H1 (cell line): ENCODE results near the gene SAMD14. TPM values are rescaled to one million over a fixed set of nuclear protein-coding genes. Genes with fewer than 3 reads are reported as not detected.

Source experiments
- CTCF ChIA-PET: fragments of 300-600 bp; sonication (Branson Sonifier 250); formaldehyde crosslinking; loops from one replicate; lab custom pipeline; 2021; ENCODE audit not compliant: partially characterized antibody; lab: Charles Lee
- POLR2A ChIA-PET: fragments of 300-600 bp; sonication (Branson Sonifier 250); formaldehyde crosslinking; loops from one replicate; lab custom pipeline; 2021; ENCODE audit warnings: inconsistent platforms; ENCODE audit not compliant: partially characterized antibody; lab: Charles Lee
- DNase-seq, 2 experiments: peaks; one replicate each; pipeline versions ENCODE4 v3.0.0 to v3.0.0-alpha.2; 2010 to 2022; ENCODE audit warnings: low spot score in 2 of 2, low read depth in 1 of 2, mixed read lengths in 1 of 2
- FAIRE-seq: peaks from 2 replicates; lab custom pipeline; 2011; peaks lifted over from hg19 to GRCh38; lab: Jason Lieb, UNC
- H2AFZ ChIP-seq: 2 replicates; pipeline ENCODE4 v1.8.1; 2012; ENCODE audit warnings: low read length, inconsistent platforms
- H2AK5ac ChIP-seq: 2 replicates; pipeline ENCODE4 v1.6.1; 2013; ENCODE audit warnings: low read depth, low read length
- H2BK120ac ChIP-seq: replicated peaks from 2 replicates; pipeline ENCODE3; 2013; ENCODE audit warnings: low read depth, low read length, inconsistent platforms
- H2BK12ac ChIP-seq: 2 replicates; pipeline ENCODE4 v1.6.1; 2013; ENCODE audit warnings: low read depth, low read length
- H2BK15ac ChIP-seq: 2 replicates; pipeline ENCODE4 v1.6.1; 2013; ENCODE audit warnings: low read length
- H2BK20ac ChIP-seq: 2 replicates; pipeline ENCODE4 v1.6.1; 2013; ENCODE audit warnings: low read length
- H2BK5ac ChIP-seq: 2 replicates; pipeline ENCODE4 v1.6.1; 2013; ENCODE audit warnings: low read depth, low read length
- H3K14ac ChIP-seq: 2 replicates; pipeline ENCODE4 v1.6.1; 2013; ENCODE audit warnings: inconsistent platforms; ENCODE audit not compliant: insufficient read length
- H3K18ac ChIP-seq: 2 replicates; pipeline ENCODE4 v1.6.1; 2013; ENCODE audit warnings: low read length; ENCODE audit errors: extremely low read depth
- H3K23ac ChIP-seq: 2 replicates; pipeline ENCODE4 v1.6.1; 2013; ENCODE audit warnings: inconsistent platforms; ENCODE audit not compliant: insufficient read length
- H3K23me2 ChIP-seq: 2 replicates; pipeline ENCODE4 v1.6.1; 2013; ENCODE audit warnings: low read depth, low read length
- H3K27ac ChIP-seq: 2 replicates; pipeline ENCODE4 v1.6.1; 2011; ENCODE audit warnings: low read depth, low read length, inconsistent platforms
- H3K27me3 ChIP-seq, 4 experiments: replicated peaks in 1 of 4; 1 replicate in 1 of 4; 2 replicates in 3 of 4; pipeline versions ENCODE4 v1.6.1 to v1.8.1; 2011 to 2013; ENCODE audit warnings: low read length in 3 of 4, mild to moderate bottlenecking in 3 of 4, inconsistent platforms in 2 of 4, mixed read lengths in 2 of 4, moderate library complexity in 1 of 4; ENCODE audit not compliant: control insufficient read depth in 3 of 4, insufficient read depth in 3 of 4; ENCODE audit errors: extremely low read depth in 1 of 4
- H3K36me3 ChIP-seq, 4 experiments: 2 replicates each; pipeline versions ENCODE4 v1.6.1 to v1.8.1; 2011 to 2013; ENCODE audit warnings: mild to moderate bottlenecking in 4 of 4, low read length in 3 of 4, moderate library complexity in 2 of 4, control low read depth in 1 of 4, inconsistent platforms in 1 of 4; ENCODE audit not compliant: insufficient read depth in 4 of 4, control insufficient read depth in 2 of 4
- H3K4ac ChIP-seq: replicated peaks from 2 replicates; pipeline ENCODE3; 2013; ENCODE audit warnings: low read length, low read depth, mixed read lengths, inconsistent platforms; ENCODE audit not compliant: insufficient read length
- H3K4me1 ChIP-seq, 4 experiments: replicated peaks in 1 of 4; 1 replicate in 1 of 4; 2 replicates in 3 of 4; pipeline versions ENCODE4 v1.6.1 to v1.8.1; 2011 to 2013; ENCODE audit warnings: low read length in 3 of 4, inconsistent platforms in 2 of 4, mixed read lengths in 1 of 4; ENCODE audit not compliant: insufficient read depth in 4 of 4, control insufficient read depth in 3 of 4
- H3K4me2 ChIP-seq, 2 experiments: 2 replicates each; pipeline versions ENCODE4 v1.6.1 to v1.8.1; 2011 to 2013; ENCODE audit warnings: low read depth in 2 of 2, low read length in 2 of 2, control low read depth in 1 of 2, inconsistent platforms in 1 of 2, mild to moderate bottlenecking in 1 of 2; ENCODE audit not compliant: insufficient read depth in 1 of 2
- H3K4me3 ChIP-seq, 4 experiments: fragments of 200-600, 300-600 bp in 1 of 4; sonication (generic), shearing (Covaris generic), sonication (Bioruptor Twin) in 1 of 4; 2 replicates each; pipeline versions ENCODE4 v1.5.1 to v1.8.1; 2011 to 2016; ENCODE audit warnings: low read length in 4 of 4, low read depth in 3 of 4, control low read depth in 2 of 4, inconsistent platforms in 2 of 4, mild to moderate bottlenecking in 2 of 4, mixed read lengths in 1 of 4, moderate library complexity in 1 of 4; ENCODE audit not compliant: insufficient read depth in 2 of 4; ENCODE audit errors: extremely low read depth in 1 of 4
- H3K56ac ChIP-seq: replicated peaks from 2 replicates; pipeline ENCODE3; 2013; ENCODE audit warnings: low read depth, mild to moderate bottlenecking, mixed read lengths, low read length, inconsistent platforms; ENCODE audit not compliant: insufficient read length
- H3K79me1 ChIP-seq: 2 replicates; pipeline ENCODE4 v1.6.1; 2013; ENCODE audit warnings: low read depth, low read length, control low read depth
- H3K79me2 ChIP-seq, 2 experiments: 2 replicates each; pipeline versions ENCODE4 v1.6.1 to v1.8.1; 2012 to 2013; ENCODE audit warnings: low read length in 2 of 2, mild to moderate bottlenecking in 2 of 2, inconsistent platforms in 1 of 2; ENCODE audit not compliant: insufficient read depth in 2 of 2, control insufficient read depth in 1 of 2
- H3K9ac ChIP-seq, 4 experiments: replicated peaks in 1 of 4; 1 replicate in 1 of 4; 2 replicates in 3 of 4; pipeline versions ENCODE4 v1.6.1 to v1.8.1; 2011 to 2013; ENCODE audit warnings: low read depth in 3 of 4, low read length in 3 of 4, control low read depth in 2 of 4, mild to moderate bottlenecking in 2 of 4, moderate library complexity in 2 of 4, inconsistent platforms in 1 of 4; ENCODE audit errors: extremely low read depth in 1 of 4
- H3K9me3 ChIP-seq, 2 experiments: 2 replicates each; pipeline versions ENCODE4 v1.6.1 to v1.8.1; 2012 to 2013; ENCODE audit warnings: mild to moderate bottlenecking in 2 of 2, moderate library complexity in 2 of 2, control low read depth in 1 of 2, inconsistent platforms in 1 of 2, low read depth in 1 of 2, low read length in 1 of 2, mixed read lengths in 1 of 2; ENCODE audit not compliant: insufficient read depth in 2 of 2
- H4K20me1 ChIP-seq, 2 experiments: replicated peaks in 1 of 2; 2 replicates each; pipeline versions ENCODE3 to v1.8.1; 2011 to 2013; ENCODE audit warnings: inconsistent platforms in 2 of 2, low read length in 2 of 2, mild to moderate bottlenecking in 1 of 2; ENCODE audit not compliant: insufficient read depth in 2 of 2, control insufficient read depth in 1 of 2
- H4K5ac ChIP-seq: 2 replicates; pipeline ENCODE4 v1.6.1; 2013; ENCODE audit warnings: low read length, low read depth, mixed read lengths, inconsistent platforms; ENCODE audit not compliant: insufficient read length
- H4K8ac ChIP-seq: 2 replicates; pipeline ENCODE4 v1.8.0; 2013; ENCODE audit warnings: mild to moderate bottlenecking, moderate library complexity, low read length, inconsistent platforms; ENCODE audit not compliant: insufficient read depth; ENCODE audit errors: extremely low read depth
- H4K91ac ChIP-seq: replicated peaks from 2 replicates; pipeline ENCODE3; 2013; ENCODE audit warnings: low read length, mixed read lengths, inconsistent platforms; ENCODE audit not compliant: insufficient read length
- CHD2 ChIP-seq: IDR thresholded peaks from 2 replicates; pipeline ENCODE4 v1.6.1; 2012; ENCODE audit warnings: low read length, improper control_type of control experiment
- FOSL1 ChIP-seq: IDR thresholded peaks from 2 replicates; pipeline ENCODE4 v1.6.1; 2011; ENCODE audit warnings: mild to moderate bottlenecking, low read depth, low read length, moderate library complexity; ENCODE audit not compliant: insufficient read depth
- GABPA ChIP-seq: IDR thresholded peaks from 2 replicates; pipeline ENCODE4 v1.6.1; 2011; ENCODE audit warnings: mild to moderate bottlenecking, low read length, moderate library complexity, borderline replicate concordance; ENCODE audit not compliant: insufficient read depth
- GTF2F1 ChIP-seq: IDR thresholded peaks from 2 replicates; pipeline ENCODE4 v1.6.1; 2012; ENCODE audit warnings: low read depth, low read length, improper control_type of control experiment, borderline replicate concordance
- JUN ChIP-seq: IDR thresholded peaks from 2 replicates; pipeline ENCODE4 v1.6.1; 2011; ENCODE audit warnings: low read depth, mild to moderate bottlenecking, improper control_type of control experiment, low read length
- JUND ChIP-seq: IDR thresholded peaks from 2 replicates; pipeline ENCODE4 v1.6.1; 2011; ENCODE audit warnings: mild to moderate bottlenecking, improper control_type of control experiment, low read length
- NRF1 ChIP-seq: IDR thresholded peaks from 2 replicates; pipeline ENCODE4 v1.6.1; 2011; ENCODE audit warnings: mild to moderate bottlenecking, low read depth, low read length, improper control_type of control experiment
- RAD21 ChIP-seq, 2 experiments: IDR thresholded peaks in 1 of 2; conservative IDR thresholded peaks in 1 of 2; 2 replicates each; pipeline ENCODE4 v1.6.1; 2011; ENCODE audit warnings: low read depth in 2 of 2, low read length in 2 of 2, improper control_type of control experiment in 1 of 2, inconsistent platforms in 1 of 2, mild to moderate bottlenecking in 1 of 2, moderate library complexity in 1 of 2
- SUZ12 ChIP-seq: fragments of 200-600 bp; sonication (generic); IDR thresholded peaks from 2 replicates; pipeline ENCODE4 v1.6.1; 2012; ENCODE audit warnings: mild to moderate bottlenecking, inconsistent platforms, low read length, moderate library complexity, mixed read lengths
- TCF12 ChIP-seq: IDR thresholded peaks from 2 replicates; pipeline ENCODE4 v1.6.1; 2011; ENCODE audit warnings: low read depth, mild to moderate bottlenecking, low read length
- TEAD4 ChIP-seq: IDR thresholded peaks from 2 replicates; pipeline ENCODE4 v1.6.1; 2012; ENCODE audit warnings: low read depth, low read length, inconsistent platforms, mixed read lengths
- WGBS, 2 experiments: shearing (Covaris generic) in 1 of 2; methylation state at CpG; one replicate each; pipeline versions ENCODE4 v1.1.6 to v1.1.7; 2013 to 2015; ENCODE audit warnings: low lambda C conversion rate in 2 of 2, mixed read lengths in 2 of 2, inconsistent platforms in 1 of 2, low coverage in 1 of 2, missing lambda C conversion rate in 1 of 2; ENCODE audit not compliant: insufficient replicate concordance in 2 of 2, insufficient coverage in 1 of 2, insufficient read length in 1 of 2; ENCODE audit errors: extremely low coverage in 1 of 2, missing lambda C conversion rate in 1 of 2; 5-methylcytosine and 5-hydroxymethylcytosine counted together
- polyA plus RNA-seq, 7 experiments: library from polyadenylated mRNA; depleted of rRNA in 3 of 7; stranded (reverse) in 5 of 7; unstranded in 2 of 7; fragments of >200 nt in 5 of 7; fragments of 200-250 nt in 2 of 7; gene quantifications; 1 replicate in 5 of 7; 2 replicates in 1 of 7; 4 replicates in 1 of 7; pipeline versions ENCODE4 v1.2.1 to v1.2.3, GENCODE V29; 2011 to 2013; ENCODE audit warnings: missing spikeins in 2 of 7, mixed read lengths in 2 of 7
- total RNA-seq: library from RNA; stranded (reverse); fragmentation: NEBNext Ultra II Directional; extraction: Animal tissue kit (Norgen Biotek cat#: 25700); gene quantifications from 2 replicates; pipeline ENCODE4 v1.2.1, GENCODE V29; 2021
- TF ChIP-seq, protein P1 (sequence below): IDR thresholded peaks from 2 replicates; pipeline ENCODE4 v1.6.1; 2011; ENCODE audit warnings: low read depth, mild to moderate bottlenecking, low read length; ENCODE audit not compliant: insufficient read depth

Gene SAMD14
- total and polyA plus RNA-seq, 2 of the 8 experiments (the other 6 are each of a cell fraction or from before 2014, with no cell fraction given) = 5.7 to 5.8 TPM

DNA sequence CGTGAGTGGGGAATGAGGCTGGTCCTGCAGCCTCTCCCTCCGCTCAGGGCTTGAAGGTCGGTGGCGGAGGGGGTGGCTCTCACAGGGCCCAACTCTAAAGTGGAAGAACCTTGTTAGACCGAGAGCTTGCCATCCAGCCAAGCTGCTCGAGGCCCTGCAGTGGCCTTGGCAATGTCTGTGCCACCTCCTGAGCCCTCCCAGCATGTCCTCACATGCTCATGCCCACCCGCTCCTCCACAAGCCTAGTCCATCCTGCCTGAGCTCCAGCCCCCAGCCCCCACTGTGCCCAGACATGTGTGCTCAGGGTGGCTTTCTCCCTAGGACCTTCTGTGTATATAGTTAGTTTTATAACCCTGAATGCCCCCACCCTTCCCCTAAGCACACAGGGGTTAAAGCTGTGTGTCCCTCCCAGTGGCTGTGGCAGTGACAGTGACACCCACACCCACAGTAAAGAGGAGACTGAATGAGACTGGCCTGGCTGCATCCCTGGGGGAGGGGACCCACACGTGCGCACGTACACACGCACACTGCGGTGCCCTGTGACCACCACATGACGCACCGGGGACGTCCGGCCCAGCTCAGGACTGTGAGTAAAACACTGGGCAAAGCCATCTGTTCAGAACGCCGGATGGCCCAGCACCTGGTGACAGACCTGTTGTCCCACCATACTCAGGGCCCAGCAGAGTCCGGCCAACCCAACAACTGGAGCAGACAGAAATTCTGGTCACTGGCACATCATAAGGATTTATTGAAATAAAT lies 19.2 kb downstream of the SAMD14 start:
- POLR2A ChIA-PET = interaction anchor here (0.9 to 1.6 kb wide), 5 partner anchors 11 to 30 kb away, joined by 3 to 8 read pairs (median 5); no protein-coding TSS in a partner anchor
- Histone ChIP-seq H2BK12ac (no peak overlapping the region), H3K23me2 (no peaks in the 10 kb centered on the region), H3K4me3 (no peak overlapping the region), H3K4me1 (peaks cover 6 to 10% (median 8%) of the 10 kb centered on the region in 4 experiments; a peak in 6 of 7 replicates), H3K79me1 (no peaks in the 10 kb centered on the region), H3K27me3 (no peaks in the 10 kb centered on the region; a peak in 1 of 7 replicates), H3K23ac (no peak overlapping the region), H2AFZ (no peak overlapping the region), H4K91ac (no peak overlapping the region), H2AK5ac (no peak overlapping the region), H3K4ac (no peak overlapping the region), H2BK20ac (no peak overlapping the region), H4K5ac (no peak overlapping the region), H3K56ac (no peak overlapping the region), H3K9me3 (no peaks in the 10 kb centered on the region), H2BK15ac (no peak overlapping the region), H3K14ac (no peak overlapping the region), H3K18ac (no peak overlapping the region), H2BK120ac (no peak overlapping the region), H3K9ac (no peak overlapping the region), H2BK5ac (no peak overlapping the region), H3K27ac (no peak overlapping the region), H4K20me1 (peaks cover under 1 to 2% of the 10 kb centered on the region in 2 experiments), H4K8ac (no peak overlapping the region; the same call in 1 of the 2 replicates), H3K79me2 (no peaks in the 10 kb centered on the region), H3K4me2 (no peak overlapping the region), H3K36me3 (no peaks in the 10 kb centered on the region; a peak in 2 of 8 replicates)
- CTCF ChIA-PET = interaction anchor here (0.6 to 23.0 kb wide), 10 partner anchors 13 to 67 kb away, joined by 3 to 412 read pairs (median 5); partner anchors contain the start of genes PDK2, PPP1R9B and SGCA
- WGBS, 2 experiments = 90% methylated on average over 19 of the region's 19 CpGs; no CpG with 5 or more reads in 1 of the 2 experiments
- DNase-seq (no peak), FAIRE-seq (no peak)
- TF ChIP-seq CHD2 (no peak), SUZ12 (no peak), JUND (no peak), RAD21 (IDR thresholded peaks at IDR 0.05 in 1 of 2, conservative IDR thresholded peaks at IDR 0.05 in 1 of 2; ENCODE audit: low read depth in 2 of 2, low read length in 2 of 2) (no peak), FOSL1 (no peak), NRF1 (no peak), GTF2F1 (no peak), TEAD4 (no peak), GABPA (no peak), TCF12 (no peak), JUN (no peak)
- TF ChIP-seq, protein P1, sequence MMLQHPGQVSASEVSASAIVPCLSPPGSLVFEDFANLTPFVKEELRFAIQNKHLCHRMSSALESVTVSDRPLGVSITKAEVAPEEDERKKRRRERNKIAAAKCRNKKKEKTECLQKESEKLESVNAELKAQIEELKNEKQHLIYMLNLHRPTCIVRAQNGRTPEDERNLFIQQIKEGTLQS = no peak
